NCI-H146 treated with DMSO at 0.1 percent for 48 hours (cell line): ENCODE data around the gene HCN3.

Experiments
- DNase-seq: peaks from one replicate; lab custom pipeline; 2025; ENCODE audit not compliant: unreplicated experiment; lab: John Stamatoyannopoulos, UW

Gene HCN3

DNA sequence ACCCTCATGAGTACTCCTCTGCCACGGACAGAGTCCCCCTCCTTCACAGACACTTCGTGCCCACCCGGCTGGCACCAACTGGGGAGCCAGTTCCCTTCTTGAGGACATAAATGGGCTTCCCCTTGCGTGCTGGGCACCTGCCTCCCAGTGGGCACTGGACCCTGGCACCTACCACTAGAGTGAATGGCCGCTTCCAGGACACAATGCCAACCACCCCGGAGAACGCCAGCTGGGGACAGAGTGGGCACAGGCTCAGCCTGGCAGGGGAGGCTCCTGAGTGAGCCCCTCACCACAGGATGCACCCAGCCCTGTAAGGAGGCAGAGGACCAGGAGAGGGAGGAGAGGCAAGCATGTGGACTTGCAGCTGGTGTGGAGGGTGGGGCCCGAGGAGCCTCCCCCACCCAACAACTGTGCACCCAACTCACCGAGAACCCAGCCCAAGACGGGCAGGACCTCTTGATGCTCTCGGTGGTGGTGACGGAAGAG is 23.0 kb upstream of the HCN3 start:
- no peak for DNase-seq

DNA sequence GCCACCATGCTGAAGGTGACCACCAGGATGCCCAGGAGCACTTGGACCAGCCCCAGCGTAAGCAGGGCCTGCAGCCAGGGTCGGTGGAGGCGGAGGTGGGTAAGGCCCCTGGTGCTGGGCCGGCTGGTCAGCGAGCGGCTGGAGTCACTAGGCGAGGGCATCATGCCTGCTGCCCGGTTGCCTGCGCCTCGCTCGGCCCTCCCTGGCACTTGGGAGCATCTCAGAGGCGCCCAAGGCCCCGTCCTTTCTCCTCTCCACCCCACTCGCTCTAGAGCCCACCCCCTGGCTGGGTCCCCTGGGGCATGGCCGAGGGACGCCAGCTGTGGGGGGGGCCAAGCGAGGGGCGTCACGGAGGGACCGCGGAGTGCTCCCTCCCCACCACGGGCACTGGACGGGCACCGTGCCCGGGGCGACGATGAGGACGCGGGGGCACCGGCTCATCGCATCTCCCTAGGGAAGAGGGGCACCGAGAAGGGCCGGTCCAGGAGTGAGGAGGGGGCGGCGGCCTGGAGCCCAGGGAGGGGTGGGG is 22.5 kb upstream of the HCN3 start:
- no peak for DNase-seq

DNA sequence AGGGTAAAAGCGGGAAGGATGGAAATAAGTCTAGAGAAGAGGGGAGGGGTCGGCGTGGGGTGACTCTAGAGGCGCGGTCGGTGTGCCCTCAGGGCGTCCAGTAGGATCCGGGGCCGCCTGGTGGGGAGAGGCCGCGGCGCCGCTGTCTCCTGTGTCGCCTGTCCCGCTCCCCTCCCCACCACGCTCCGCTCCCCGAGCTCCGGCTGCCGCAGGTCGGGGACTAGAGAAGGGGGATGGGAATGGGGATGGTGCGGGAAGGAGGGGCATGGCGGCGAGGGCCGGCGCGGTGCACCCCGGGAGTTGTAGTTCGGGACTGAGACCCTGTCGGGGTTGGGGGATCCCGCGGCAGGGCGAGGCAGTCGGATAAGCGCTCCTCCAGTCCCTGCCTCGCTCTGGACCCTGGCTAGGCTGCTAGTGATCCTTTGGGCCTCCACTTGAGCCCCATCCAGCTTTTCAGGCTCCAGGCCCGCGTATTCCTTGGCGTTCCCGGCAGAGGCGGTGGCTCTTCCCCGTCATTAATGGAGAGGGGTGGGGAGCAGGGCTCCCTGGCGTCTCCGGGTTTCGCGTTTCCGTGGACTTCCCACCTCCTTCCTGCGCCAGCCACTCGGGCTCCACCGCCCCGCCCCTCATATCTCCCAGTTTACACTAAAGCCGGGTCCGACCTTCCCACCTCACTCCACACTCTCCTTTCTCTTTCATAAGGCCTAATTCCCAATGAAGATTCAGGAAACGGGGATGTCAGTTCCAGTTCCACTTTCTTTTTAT is 21.8 kb upstream of the HCN3 start, which contains the start of gene ENTREP3:
Gene ENTREP3 (minus strand): TSS at position 241 of the 765 bp plus-strand sequence. CDS start 606 bp downstream, outside the sequence.
- DNase-seq, result peak; percentile 61

DNA sequence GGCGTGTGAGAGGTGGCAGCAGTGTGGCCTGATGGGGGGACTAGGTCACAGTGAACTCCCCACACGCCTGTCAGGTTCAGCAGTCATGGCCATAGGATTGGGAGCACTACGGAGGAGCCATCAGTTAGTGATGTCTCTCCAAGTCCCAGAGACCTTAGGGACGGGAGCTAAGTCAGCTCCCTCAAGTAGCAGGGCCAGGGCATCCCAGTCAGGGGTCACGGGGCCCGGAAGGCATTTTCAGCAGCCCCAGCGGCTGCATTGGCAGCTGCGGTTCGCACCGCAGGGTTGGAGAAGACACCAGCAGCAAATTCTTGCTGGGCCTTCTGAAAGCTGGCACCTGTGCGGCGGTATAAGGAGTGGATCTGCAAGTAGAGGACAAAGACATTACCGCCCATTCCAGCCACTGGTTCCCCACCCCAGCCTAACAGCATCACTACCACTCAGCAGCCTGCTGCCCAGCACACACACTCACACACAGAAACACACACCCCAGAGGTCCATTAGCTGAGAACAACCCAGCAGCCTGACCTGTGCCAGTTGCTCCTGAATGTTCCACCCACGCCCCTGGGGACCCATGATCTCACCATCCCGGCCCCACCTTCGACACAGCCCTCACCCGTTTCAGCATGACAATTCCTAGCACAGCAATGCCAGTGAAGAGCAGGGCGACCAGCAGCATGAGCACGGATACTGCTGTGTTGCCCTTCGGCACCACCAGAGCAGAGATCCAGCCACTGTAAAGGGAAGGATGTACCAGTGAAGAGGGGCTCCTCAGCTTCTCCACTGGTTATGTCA is 21.0 kb upstream of the HCN3 start:
- no peak for DNase-seq

DNA sequence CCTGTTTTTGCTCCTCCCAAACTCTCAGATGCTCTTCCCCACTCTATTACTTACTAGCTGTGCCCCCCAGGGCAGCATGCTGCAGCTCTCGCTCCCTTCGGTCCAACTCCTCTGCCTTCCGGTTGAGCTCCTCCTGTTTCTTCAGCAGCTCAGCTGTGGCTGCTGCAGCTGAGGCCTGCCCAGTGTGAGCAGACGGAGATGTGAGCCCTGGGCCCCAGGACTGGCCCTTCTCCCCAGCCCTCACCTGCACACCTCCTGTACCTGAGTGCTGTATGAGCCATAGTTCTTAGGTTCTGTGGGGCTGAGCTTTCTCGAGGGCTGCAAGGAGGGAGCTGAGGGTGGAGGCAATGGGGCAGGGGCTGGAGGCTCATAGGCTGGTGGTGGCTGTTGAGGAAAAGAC is 17.0 kb upstream of the HCN3 start:
- DNase-seq, result no peak

DNA sequence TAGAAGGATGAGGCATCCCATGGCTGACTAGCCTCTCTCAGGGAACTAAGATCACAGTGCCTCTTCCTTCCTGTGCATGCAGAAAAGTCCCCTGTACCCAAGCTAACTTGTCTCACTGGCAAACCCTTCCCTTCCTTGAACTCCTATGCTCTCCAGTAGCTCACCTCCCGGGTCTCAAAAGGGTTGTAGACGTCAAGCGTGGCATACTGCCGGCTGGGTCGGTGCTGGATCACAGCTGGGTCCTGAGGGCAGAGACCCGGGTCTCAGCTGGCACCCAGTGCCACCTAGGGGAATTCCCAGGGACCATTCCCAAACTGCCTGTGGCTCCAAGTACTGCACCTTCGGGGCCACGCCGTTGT is 15.8 kb upstream of the HCN3 start:
- no peak for DNase-seq

DNA sequence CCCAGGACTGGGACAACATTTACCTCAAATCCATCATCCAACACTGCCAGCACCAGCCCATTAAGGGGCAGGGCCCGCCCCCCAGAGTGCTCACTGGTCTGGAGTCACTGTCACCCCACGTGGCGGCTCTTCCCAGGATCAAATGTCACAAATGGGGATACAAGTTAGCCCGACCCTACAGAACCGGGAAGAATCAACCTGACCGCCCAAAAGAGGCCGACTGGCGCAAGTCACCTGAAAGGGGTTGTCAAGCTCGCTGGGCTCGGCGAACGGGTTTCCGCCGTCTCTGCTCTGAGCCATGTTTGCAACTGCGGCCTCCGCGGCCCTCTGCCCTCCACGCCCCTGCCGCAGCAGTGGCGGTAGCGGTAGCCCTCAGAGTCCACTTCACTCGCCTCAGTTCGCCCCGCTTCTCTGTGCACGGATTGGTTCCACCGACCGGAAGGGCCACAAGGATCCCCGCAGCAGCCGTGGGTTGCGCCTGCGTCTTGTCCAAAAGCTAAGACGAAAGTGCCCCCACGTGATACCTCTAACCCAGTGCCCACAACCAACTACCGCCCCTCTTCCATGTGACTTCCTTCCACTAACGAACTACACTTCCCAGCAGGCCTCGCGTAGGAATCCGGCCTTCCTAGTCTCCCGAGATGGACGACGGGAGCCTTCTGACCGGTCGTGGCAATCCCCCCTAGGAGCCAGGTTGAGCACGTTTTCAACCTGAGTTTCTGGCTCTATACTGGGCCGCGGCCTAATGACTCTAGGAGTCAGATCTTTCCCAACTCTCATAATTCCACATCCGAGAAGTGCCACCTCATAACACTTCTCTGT is 15.2 kb upstream of the HCN3 start, which contains the start of gene SCAMP3:
Gene SCAMP3 (minus strand): TSS at position 509 of the 822 bp plus-strand sequence. CDS start 209 bp downstream, at position 300.
- DNase-seq, result peak; percentile 95

DNA sequence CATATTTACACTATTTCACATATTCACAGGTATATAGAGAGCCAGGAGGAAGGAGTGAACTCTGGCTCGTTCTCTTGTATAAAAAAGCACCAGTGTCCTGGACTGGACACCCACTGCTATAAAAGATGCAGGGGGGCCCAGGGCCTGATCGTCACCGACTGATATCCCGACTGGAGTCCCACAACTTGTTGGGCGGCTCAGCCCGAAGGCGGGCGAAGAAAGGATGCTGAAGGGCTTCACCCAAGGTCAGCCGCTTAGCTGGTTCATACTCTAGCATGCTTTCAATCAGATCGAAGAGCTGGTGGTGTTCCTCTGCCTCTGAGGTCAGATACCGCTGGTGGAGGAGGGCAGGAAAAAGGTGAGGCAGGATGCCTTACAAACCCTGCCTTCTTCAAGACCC is 14.2 kb upstream of the HCN3 start:
- no peak for DNase-seq

DNA sequence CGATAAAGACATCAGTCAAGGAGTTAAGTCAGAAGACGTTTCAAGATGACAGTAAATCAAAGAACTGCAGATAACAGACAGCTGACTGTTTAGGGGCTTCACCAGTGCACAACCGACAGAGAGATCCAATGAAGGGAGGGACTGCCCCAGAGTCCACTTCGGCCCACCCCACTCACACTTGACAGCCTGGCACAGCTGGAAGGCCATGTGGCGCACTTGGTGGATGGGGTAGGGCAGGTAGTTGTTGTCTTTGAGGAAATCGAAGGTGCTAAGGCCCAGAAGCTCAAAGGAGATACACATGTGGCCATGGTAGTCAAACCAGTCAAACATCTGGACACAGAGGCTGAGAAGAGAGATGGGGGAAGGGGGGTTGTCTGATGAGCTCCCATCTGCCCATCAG is 10.7 kb upstream of the HCN3 start:
- DNase-seq, result no peak

DNA sequence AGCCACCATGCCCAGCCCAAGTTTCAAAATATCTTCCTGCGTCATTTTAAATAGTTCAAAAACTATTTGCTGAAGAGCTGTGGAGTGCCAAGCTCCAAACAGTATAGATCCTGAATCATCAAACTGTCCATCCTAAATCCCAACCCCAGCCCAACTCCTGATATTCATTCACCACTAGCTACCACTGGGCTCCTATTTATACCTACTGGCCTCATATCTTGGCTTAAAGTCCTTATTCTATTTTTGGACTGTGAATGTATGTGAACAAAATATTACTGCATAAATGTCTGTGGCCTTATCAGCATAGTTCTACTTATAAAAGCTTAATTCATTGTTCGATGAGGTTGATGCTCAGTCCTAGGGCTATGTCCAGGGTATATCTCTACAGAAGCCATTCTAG is 9.9 kb upstream of the HCN3 start:
- DNase-seq, result no peak

DNA sequence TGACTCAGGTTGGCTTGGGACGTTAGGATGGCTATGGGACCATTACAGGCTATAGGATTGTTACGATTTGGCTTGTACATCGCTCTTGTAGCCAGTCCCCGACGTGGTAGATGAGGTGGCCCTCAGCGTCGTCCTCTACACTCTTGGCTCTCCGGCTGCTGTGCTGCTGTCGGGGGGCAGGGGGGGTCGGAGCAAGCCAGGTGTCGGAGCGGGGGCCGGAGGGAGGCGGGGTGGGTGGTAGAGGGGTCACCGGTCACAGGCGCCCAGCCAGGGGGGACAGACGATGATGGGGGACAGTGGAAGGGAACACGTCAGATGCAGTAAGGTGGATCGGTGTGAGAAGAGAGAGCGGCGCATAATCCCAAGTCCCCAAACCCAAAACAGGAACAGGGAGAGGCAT is 8.6 kb upstream of the HCN3 start:
- no peak for DNase-seq

DNA sequence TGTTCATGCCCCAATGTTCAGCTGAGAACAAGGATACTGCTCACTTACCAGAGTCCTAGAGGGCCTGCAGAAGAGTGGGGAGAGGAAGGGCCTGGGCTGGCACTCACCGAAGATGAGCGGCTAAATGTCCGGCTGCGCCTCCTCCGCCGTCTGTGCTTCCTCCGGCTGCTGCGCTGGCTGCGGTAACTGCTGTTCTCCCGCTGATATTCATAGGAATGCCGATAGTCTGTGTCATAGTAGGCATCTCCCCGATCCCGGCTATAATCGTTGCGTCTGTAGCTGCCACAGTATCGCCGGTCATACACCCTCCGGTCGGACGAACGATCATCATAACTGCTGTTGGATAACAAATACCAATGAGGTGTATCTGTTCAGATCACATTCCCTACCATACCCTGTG is 7.9 kb upstream of the HCN3 start:
- DNase-seq, result no peak

DNA sequence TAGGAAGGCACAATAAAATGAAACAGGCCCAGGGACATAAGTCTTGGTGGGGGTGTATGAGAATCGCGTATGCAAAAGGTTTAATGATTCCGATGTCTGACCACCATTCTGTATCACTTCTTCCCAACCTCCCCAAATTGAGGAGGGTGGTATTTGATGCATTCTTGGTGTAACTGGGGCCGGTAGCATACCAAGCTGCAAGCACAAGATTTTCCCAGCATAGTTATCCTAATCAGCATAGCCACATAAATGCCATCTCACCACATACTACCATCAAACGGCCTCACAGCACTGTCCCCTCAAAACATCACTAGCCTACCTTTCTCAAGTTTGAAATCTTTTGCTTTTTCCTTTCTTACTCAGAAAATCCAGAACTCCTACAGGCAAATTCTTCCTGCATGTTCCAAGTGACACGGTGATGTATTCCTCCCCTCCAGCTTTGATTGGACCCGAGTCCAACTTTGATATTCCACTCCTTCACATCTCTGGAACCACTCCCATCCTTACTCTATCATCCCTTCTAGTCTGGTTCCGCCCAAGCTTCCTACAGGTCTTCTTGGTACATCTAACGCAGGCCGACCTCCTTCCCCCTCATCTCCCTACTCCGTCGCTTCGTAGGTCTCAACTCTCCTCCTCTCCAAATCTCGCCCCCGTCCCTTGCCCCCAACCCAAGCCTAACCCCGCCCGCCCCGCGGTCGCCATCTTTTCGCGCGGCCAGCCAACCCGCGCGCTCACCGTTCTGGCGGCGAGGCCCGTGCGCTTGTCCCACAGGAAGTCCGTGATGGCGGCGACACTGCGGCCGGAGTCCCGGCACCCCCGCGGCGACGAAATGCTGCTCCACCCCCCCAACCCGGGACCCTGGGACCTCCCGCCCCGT is 4.6 kb upstream of the HCN3 start:
- peak; percentile 63 for DNase-seq

DNA sequence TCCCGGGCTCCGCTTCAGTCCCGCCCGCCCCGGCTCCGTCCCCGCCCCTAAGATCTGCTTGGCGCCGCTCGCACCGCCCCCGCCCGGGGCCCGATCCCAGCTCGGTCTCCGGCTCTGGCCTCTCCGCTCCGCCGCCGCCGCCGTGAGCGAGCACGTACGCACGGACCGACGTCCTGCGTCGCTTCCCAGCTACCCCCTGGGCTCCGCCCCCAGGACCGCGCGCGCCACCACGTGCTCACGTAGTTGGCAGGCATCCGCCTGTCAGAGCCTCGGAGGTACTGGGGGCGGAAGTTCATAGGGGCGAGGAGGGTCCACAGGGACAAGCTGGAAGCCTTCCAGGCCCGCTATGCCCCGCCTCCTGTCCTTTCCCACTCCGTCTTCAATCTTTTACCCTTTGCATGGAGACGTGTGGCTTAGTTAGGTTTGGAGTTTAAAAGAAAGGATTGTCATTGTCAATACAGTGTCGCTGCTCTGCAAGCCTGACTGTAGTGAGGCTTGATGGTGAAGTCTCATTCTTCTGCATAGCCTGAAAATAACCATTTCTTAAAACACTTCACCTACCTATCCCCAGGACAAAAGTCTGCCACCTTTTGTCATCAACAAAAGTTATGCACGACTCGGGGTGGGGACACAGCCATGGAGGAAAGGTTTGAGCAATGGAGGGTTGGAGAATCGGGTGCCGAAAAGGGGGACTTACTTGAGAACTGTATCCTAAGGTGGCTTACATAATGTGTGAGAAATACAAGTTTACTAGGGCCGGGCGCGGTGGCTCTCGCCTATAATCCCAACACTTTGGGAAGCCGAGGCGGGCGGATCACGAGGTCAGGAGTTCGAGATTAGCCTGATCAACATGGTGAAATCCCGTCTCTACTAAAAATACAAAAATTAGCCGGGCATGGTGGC is 3.7 kb upstream of the HCN3 start, which contains the start of gene CLK2:
Gene CLK2 (minus strand): TSS at position 162 of the 903 bp plus-strand sequence. CDS start 2,527 bp downstream, outside the sequence.
- peak; percentile 95 for DNase-seq

DNA sequence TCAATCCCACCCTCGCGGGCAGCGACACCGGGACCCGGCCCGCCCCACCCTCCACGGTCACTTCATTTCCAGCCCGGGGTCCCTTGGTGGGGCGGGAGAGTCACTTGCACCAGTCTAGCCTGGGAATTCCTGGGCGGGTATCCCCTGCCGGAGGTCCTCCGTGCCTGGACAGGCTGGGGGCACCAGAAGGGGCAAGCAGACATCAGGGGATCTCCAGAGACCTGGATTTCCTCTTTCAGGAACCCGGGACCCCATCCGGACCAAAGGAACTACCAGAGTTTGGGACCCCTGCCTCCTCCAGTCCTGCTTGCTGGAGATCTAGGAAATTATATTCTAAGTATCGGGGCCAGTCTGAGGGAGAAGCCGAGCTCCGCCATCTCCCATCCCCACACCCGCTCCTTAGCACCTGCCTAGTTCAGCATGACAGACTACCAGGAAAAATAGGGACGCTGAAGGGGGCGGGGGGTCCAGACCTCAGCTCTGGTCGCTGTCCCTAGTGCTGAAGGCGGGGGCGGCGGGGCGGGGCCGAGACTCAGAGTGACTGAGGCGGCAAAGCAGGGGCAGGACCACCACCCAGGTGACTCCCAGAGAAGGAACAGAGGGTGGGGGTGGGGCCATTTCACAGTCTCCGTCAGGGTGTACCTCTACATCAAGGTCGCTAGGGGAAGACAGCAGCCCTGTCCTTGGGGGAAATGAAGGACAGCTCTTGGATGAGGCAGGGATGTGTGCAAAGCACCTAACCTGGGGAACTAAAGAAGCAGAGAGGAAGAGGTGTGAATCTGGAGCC is 832 bp downstream of the HCN3 start:
- peak; percentile 71 for DNase-seq

DNA sequence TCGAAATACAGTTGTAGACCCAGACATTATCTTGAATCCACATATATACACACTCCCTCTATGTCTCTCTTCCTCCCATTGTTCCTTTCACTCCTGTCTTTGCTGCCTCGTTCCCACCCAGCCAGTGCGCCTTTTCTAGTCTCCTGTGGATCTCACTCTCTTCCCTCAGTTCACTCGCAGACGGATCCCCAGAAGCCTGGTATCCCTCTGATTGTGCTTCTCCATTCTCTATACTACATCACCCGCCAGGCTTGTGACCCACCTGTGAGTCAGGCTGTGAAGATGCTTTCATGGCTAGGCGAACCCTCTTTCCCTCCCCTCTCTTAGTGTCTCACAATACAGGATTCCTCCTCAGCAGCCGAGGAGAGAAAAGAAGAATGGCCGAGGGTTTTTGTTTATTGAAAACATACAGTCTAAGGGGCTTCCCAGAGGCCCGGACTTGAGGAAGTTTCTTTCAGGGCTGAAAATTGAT is 1.5 kb downstream of the HCN3 start:
- DNase-seq, result no peak

DNA sequence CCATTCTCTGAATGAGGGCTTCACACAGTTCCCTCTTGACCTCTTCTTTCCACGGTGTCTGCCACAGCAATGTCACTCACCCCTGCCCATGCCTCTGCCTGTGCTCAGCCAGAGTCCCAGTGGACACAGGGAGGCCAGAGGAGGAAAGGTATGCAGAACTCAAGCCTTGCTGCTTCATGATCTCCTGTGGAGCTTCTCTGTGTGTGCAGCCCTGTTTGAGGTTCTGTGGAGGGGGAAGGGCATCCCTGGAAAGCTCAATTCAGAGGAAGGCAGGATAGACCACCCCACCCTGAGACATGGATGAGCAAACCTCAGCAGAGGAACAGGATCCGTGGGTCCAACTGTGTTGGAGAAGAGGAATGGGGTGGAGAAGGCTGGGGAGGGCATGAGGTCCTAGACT is 2.0 kb downstream of the HCN3 start:
- no peak for DNase-seq

DNA sequence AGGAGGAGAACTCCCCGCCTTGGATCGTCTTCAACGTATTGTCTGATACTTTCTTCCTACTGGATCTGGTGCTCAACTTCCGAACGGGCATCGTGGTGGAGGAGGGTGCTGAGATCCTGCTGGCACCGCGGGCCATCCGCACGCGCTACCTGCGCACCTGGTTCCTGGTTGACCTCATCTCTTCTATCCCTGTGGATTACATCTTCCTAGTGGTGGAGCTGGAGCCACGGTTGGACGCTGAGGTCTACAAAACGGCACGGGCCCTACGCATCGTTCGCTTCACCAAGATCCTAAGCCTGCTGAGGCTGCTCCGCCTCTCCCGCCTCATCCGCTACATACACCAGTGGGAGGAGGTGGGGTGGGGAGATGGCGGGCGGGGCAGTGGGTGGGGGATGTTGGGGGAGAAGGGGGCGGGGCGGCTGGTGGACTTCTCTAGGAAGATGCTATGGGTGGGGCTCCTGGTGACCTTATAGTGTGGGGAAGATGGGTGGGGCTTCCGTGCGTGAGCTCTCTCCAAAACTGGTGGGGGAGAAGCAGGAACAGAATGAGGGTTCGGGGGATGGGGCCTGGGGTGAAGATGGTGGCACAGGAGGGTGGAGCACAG is 5.3 kb downstream of the HCN3 start:
- no peak for DNase-seq
